Activated effector memory CD4-positive, alpha-beta T cell treated with Interleukin-2 at 50 U/mL for 16 hours (primary cell): Measurements from ENCODE around the gene DAZAP2.
"Not testable (repeated sequence)": the region's sequence is repeated elsewhere in the genome, so short reads cannot be mapped to it uniquely, and the experiment has no call there.

ENCODE experiments used
- DNase-seq: peaks from one replicate; pipeline ENCODE4 v3.0.0-alpha.2; 2020

DAZAP2 gene

DNA sequence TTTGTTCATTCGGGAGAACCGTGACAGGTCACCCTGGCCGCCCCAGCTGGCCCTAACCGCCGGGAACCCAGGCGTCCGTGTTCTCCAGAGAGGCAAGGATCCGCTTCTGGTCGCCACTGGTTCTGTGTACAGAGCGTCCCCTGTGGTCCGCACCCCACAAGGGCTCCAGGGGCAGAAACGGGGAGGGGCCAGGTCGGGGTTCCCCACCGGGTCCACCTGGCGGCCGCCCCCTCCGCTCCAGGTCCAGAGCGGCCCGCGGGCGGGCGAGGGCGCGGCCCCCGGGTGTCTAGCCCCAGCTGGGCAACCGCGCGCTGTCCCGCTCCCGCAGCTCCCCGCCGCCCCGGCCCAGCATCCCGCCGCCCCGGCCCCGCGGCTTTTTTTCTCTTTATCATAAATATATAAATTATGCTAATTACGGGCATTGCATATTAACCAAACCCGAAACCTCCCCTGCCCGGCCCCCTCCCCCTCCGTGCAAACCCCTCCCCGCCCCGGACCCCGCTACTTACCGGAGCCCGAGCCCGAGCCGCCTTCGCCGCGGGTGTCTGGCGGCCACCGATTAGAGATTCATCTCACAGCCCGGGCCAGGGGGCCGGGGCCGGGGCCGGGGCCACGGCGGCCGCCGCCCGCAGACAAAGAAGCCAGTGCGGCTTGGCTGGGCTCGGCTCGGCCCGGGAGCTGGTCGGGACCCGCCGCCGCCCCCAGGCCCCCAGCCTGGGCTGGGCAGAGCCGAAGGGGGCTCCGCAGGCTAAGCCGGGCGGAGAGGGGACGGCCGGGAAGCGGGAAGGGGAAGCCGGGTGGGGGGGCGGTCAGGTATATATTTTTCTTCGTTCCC, 21.3 kb upstream of the DAZAP2 start:
- DNase-seq, result peak; percentile 43

DNA sequence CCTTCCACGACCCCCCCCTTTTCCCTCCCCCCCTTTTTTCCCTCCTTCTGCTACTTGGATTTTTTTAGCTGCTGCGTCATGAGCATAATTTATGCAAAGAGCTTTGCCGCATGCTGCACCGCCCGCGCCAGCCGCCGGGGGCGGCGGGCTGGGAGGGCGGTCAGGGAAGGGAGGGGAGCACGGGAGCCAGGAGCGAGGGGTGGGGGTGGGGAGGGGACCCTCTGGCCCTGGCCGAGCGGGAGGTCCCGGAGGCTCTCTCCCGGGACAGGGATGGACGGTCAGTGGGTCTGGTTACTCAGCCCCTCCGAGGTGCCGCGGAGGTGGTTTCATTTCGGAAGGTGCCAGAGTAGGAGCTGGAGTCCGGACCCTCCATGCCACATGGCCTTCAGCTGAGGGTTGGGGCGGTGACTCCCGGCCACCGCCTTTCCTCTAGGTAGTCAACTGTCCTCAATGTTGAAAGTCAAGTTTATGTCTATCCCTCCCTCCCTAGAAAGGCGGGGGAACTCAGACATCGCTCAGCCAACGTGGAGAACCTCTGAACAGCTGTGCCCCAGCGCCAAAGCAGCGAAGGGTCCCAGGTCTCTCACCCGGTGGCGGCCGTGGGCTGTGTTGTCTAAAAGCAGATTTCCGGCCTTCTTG, 20.5 kb upstream of the DAZAP2 start, which contains the start of gene POU6F1:
POU6F1 (minus strand) TSS at position 95 of the 639 bp plus-strand sequence. CDS start 11,226 bp downstream, outside the sequence.
- peak; percentile 70 for DNase-seq

DNA sequence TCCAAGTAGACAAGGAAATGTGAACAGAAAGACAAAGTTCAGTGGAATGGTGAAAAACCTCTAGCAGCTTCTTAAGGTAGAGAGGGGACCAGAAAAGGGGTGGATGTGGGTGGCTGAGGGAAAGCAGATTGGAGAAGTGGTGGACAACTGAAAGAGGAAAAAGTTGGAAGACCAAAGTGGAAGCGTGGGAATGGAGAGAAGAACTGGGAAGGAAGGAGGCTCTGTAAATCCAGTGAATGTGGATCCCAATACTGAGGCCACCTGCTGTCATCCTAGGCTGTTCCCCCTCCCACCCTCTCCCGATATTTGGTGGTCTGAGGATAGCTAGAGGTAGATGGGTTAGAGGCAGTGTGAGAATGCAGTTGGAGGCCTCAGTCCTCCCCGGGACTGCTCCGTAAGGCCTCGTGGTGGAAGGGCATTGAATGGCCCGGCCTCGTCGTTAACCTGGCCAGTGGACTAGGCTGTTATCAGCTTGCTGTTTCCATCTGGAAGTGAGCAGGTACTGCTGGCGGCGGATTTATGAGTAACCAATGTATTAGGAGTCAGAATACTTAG, 19.9 kb upstream of the DAZAP2 start:
- DNase-seq, result no peak

DNA sequence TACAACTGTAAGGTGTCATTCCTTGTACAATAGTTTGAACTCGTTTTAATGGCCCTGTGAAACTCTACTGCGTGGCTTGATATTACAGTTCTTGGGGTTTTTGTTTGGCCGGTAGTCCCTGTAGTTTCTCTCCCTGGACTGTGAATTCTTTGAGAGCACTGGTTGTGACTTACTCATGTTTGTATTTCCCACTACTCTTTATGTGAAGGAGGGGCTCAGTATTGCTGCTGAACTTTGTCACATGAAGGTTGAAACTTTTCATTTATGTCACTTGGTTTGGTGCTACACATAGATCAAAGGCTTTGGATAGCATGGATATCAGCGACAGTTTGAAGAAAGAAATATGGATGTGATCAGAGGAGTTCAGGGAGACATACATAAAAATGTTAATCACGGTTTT, 19.3 kb upstream of the DAZAP2 start:
- DNase-seq, result no peak

DNA sequence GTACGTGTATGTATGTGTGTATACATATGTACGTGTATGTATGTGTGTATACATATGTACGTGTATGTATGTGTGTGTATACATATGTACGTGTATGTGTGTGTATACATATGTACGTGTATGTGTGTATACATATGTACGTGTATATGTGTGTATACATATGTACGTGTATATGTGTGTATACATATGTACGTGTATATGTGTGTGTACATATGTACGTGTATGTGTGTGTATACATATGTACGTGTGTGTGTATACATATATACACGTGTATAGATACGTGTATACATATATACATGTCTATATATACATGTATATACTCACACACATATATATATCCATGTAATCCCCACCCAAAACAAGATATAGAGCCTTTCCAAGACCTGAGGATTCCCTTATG, 18.8 kb upstream of the DAZAP2 start:
- DNase-seq, result not testable (repeated sequence)

DNA sequence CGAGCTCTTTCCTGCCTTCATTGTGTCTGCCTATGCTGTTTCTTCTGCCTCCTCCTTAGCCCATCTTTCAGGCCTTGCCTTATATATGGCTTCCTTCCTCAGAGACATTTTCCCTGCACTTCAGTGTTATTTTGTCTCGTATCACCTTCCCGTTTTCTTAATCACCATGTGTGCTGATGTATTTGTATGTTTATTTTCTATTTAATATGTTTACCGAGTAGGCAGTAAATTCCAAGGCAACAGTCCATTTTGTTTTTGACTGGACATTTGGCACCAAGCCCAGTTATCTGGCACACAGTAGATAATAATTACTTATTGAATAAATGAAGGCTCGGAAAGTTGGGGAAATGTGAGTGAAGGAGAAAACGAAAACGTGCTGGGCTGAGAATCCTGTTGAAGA, 16.2 kb upstream of the DAZAP2 start:
- no peak for DNase-seq

DNA sequence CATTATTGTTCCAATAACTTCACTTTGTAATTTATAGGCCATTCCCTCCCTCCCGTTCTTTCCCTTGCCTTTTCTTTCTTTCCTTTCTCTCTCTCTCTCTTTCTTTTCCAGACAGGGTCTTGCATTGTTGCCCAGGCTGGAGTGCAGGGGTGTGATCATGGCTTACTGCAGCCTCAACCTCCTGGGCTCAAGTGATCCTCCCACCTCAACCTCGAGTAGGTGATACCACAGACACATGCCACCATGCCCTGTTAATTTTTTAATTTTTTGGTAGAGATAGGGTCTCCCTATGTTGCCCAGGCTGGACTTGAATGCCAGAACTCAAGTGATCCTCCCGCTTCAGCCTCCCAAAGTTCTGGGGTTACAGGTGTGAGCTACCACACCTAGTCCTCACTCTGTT, 14.0 kb upstream of the DAZAP2 start:
- DNase-seq, result no peak

DNA sequence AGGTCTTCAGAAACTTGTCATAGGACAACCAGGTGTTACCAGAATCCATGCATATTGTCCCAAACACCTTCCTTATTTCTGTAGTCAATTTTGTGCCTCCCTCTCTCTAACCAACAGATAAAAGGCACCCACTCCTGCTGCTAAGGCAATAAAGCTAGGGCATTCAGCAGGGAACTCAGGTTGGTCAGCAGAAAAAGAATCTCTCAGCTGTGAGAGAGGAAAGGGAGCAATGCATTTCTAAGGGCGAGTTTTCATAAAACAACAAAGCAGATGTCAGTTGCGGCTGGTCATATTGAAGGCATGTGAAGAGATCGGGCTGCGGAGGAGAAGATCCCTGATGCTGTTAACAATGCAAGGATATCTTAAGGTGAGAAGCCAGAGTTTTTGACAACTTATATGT, 13.4 kb upstream of the DAZAP2 start:
- DNase-seq, result no peak

DNA sequence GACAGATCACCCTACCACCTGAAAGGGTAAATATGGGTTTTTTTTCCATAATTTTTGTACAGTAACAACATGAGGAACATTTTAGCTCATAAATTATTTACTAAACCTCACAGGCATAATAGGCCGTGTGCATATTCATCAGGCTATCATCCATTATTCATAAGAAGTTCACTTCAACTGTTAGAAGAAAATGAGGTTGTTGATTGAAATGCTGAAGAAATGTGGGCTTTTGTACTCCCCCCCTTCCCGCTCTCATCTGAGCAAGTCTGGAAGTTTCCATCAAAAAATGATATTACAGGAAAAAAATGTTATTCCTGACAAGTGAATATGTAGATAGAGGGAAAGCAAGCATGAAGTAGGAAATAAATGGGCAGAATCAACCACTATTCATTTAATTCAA, 12.9 kb upstream of the DAZAP2 start:
- DNase-seq, result no peak

DNA sequence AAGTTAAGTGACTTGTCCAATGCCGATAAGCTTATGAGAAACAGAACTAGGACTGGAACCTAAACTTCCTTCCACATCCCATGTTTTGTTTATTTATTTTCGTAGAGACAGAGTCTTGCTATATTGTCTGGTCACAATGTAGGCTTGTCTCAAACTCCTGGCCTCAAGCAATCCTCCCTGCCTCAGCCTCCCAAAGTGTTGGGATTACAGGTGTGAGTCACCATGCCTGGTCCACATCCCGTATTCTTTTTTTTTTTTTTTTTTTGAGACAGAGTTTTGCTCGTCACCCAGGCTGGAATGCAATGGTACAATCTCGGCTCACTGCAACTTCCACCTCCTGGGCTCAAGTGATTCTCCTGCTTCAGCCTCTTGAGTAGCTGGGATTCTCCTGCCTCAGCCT, 11.5 kb upstream of the DAZAP2 start:
- not testable (repeated sequence) for DNase-seq

DNA sequence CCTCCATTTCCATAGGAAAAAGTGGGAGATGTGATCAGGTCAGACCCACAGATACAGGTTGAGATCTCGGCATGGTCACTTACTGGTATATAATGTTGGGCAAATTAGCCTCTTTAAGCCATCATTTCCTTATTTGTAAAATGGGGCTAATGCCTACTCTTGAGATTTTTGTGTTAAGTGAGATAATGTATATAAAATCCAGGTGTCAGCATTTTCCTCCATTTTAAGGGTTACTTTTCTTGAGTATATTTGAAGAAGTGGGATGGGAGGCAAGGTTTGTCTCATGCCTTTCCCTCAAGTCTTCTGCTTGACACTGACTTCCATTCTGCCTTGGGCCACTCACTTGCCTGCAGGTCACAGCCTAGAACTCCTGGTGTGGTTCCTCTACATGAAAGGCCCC, 10.7 kb upstream of the DAZAP2 start:
- no peak for DNase-seq

DNA sequence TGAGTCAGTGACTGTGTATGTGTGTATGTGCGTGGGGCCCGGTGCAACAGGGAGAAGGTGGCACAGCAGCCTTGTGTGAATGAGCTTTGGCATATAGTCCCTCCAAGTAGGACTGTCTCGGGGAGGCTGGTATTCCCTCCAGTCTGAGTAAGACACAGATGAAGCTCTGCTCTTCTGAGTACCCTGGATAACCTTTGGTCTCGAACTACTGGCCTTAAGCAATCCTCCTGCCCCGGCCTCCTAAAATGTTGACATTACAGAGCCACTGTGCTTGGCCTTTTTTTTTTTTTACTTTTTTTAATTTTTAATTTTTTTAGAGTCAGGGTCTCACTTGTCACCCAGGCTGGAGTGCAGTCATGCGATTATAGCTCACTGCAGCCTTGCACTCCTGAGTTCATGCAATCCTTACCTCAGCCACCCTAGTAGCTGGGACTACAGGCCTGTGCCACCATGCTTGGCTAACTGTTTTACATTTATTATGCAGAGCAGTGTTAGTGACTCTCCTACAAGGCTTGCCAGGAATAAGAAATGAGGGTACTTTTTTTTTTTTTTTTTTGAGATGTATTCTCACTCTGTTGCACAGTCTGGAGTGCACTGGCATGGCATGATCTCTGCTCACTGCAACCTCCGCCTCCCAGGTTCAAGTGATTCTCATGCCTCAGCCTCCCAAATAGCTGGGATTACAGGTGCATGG, 9.4 kb upstream of the DAZAP2 start:
- DNase-seq, result no peak

DNA sequence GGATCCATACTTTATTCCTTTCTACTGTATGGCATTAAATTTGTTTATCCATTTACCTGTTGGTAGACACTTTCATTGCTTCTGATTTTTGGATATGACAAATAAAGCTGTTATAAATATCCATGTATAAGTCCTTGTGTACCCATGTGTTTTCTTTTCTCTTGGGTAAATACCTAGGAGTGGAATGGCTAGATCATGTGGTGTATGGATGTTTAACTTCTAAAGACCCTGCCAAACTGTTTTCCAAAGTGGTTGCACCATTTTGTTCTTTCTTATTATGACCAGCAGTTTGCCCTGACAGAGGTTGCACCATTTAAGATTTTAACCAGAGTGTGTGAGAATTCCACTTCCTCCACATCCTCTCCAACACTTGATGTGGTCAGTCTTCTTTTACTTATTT, 6.0 kb upstream of the DAZAP2 start:
- no peak for DNase-seq

DNA sequence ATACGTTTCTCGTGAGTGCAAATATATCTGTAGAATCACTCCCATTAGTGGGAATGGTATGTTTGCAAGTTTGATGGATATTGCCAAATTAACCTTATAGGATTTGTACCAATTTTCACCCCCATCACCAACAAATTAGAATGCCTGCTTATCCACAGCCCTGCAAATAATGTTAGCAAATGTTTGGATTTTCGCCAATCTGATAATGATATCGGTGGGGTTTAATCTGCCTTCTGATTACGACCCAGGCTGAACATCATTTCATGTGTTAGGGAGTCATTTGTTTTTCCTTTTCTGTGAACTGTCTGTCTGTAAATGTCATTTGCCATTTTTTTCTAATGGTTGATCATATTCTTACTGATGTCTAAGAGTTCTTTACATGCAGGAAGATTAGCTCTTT, 4.1 kb upstream of the DAZAP2 start:
- DNase-seq, result no peak

DNA sequence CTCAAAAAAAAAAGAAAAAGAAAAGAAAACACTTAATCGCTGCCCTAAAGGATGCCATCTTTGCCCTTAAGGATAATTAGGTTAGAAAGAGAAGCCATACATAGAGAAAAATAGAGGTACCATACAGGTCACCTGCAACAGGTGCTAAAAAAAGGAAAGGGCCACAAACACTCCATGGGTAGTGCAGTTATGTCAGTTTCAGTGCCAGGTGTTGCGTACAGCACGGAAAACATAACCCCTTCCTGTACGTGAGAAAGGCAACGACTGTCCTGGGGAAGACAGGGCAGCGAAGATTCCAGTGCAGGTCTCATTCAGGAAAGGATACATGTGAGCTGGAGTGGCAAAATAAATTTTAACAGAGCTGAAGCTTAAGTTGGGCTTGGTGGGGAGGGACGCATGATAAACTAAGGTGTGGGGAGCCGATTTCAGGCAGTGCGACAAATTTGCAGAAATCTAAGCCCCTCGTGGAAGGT, 553 bp upstream of the DAZAP2 start:
- no peak for DNase-seq

DNA sequence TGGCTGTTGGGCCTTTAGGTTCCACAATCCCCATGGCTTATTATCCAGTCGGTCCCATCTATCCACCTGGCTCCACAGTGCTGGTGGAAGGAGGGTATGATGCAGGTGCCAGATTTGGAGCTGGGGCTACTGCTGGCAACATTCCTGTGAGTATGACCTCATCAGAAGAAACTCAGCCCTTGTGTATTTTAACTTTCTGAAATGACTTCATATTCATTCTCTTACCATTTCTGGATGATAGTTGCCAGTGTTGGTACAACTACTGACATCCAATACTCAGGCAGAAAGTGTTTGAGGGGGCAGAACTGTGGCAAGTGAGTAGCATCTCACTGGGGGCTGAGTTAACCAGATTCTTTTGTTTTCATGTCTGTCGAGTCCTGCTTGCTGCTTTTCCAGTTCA, 2.3 kb downstream of the DAZAP2 start:
- DNase-seq, result no peak

DNA sequence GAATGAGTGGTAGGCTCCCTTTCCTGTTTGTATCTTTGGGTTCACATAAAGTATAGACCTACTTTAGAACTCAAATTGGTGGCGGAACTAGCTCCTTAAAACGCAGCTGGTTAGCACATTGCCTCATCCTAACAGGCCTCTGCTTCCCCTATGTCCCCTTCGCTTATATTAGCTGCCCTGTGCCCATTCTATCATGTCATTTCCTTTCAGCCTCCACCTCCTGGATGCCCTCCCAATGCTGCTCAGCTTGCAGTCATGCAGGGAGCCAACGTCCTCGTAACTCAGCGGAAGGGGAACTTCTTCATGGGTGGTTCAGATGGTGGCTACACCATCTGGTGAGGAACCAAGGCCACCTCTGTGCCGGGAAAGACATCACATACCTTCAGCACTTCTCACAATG, 3.5 kb downstream of the DAZAP2 start:
- no peak for DNase-seq

DNA sequence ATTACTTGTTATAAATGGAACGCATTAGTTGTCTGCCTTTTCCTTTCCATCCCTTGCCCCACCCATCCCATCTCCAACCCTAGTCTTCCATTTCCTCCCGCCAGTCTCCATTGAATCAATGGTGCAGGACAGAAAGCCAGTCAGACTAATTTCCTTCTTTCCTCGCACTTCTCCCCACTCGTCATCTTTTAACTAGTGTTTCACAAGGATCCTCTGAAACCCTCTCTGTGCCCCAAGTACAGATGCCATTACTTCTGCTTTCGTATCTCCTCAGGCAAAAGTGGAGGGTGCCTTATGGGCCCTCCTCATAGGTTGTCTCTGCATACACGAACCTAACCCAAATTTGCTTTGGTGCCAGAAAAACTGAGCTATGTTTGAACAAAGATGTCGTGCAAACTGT, 4.2 kb downstream of the DAZAP2 start:
- no peak for DNase-seq

DNA sequence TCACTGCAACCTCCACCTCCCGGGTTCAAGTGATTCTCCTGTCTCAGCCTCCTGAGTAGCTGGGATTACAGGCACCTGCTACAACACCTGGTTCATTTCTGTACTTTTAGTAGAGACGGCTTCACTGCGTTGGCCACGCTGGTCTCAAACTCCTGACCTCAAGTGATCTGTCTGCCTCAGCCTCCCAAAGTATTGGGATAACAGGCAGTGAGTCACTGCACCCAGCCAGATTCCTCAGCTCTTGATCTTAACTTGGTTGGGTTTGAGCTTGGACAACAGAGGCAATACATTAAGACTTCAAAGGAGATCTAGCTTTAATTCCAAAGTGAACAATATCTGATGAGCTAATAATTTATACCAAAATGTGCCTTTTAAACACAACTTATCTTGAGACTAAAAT, 5.6 kb downstream of the DAZAP2 start:
- no peak for DNase-seq

DNA sequence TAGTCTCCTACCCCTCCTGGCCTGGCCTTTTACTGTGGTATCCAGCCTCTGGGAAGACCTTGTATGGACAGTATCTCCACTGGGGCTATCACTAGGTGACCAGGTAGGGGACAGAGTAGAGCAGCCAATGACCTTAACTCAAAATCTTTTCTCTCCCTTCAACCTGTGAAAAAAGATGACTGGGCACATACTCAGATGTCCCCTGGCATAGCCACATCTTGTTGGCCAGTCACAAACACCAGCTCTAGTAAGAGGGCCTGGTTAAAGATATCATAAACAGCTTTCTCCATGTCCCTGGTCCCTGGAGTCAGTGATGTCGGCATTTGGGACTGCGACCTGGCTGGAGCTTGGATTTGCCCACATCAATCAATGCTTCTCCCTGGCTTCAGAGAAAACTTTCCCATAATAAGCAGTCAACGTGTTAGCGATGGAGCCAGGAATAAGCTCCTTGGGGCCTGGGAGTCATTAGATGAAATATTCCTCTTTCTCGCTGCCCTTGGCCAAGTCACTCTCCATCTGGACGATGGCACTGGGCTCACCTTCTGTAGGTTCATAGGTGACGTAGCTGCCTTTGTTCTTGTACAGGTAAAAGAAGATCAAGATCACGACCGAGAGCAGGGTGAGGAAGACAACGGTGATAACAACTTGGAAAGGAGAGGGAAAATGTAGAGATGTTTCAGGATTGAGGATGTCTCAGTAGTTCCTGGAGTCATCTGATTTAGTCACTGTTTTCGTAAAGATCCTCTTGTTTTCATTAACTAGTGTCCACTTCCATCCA, 7.0 kb downstream of the DAZAP2 start:
- no peak for DNase-seq

DNA sequence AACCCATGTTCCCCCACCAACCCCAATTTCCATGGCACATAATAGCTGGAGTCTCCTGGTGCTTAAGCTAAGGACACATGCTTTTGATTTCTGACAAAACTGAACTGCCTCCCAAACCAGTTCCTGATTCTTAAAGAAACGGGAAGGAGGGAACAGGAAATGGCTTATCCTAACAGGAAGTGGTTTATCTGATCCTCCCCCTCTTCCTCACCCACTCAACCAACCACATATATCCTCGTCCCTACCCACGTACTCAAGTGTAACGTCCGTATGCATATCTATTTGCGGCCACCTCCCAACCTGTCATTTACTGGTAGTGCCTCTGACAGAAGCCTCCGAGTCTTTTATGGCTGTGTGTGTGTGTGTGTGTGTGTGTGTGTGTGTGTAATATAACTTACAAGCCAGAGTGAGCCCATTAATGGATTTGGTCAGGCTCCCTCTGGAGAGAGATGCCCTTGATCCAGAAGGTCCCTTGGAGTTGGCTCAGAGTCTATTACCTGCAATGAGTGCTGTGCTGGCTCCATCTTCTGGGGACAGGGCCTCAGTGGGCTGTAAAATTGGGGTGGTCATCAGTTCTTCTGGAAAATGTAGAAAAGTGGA, 7.7 kb downstream of the DAZAP2 start:
- DNase-seq, result no peak

DNA sequence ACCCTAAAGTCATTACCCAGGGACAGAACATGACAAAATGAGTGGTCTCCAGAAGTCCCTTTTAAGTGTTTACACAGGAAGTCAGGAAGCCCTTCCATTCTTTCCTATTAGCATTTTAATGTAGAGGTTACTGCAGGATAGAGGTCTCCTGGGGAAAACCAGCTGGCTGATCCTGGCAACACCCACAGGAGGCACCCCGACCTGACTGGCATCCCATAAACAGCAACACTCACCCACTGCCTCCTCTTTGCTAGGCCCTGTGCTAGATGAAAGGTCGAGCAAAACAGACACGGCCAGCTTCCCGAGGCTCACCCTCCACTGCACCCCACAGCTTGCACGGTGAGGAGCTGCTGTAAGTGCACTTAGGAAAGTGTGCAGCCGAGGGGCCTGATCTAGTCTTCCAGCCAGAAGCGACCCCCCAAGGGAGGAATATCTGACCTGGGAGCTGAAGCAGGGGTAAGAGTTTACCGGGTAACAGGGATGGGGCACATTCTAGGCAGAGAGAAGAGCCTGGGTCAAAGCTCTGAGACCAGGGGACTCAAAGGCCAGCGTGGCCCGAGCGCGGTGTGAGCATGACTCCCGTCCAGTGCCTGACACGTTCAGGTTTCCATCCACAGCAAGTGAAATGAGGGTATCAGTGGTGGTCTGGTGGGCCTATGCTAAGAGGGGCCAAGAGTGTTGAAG, 9.0 kb downstream of the DAZAP2 start:
- no peak for DNase-seq
